GM19452 (cell line): ENCODE data around the gene SMAD9.
"Not testable (repeated sequence)": the region's sequence is repeated elsewhere in the genome, so short reads cannot be mapped to it uniquely, and the experiment has no call there.

Experiments used
- ATAC-seq: cut with Tn5 transposase; IDR thresholded peaks from one replicate; pipeline ENCODE4 v1.9.1; 2021; ENCODE audit not compliant: unreplicated experiment

The SMAD9 gene

DNA sequence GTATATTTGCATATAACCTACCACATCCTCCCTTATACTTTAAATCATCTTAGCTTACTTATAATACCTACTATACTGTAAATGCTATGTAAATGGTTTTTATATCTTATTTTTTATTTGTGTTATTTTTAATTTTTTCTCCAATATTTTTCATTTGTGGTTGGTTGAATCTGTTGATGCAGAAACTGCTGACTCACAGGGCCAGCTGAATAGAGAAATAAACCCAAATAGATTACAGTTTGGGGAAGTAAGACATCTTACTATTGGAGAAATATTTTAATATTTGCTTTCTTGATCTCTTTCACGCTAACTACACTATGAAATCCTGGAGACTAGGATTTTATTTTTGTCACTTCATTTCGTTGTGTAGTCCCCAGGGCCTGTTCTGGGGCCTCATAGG is 7.1 kb downstream of the SMAD9 start:
- no peak for ATAC-seq

DNA sequence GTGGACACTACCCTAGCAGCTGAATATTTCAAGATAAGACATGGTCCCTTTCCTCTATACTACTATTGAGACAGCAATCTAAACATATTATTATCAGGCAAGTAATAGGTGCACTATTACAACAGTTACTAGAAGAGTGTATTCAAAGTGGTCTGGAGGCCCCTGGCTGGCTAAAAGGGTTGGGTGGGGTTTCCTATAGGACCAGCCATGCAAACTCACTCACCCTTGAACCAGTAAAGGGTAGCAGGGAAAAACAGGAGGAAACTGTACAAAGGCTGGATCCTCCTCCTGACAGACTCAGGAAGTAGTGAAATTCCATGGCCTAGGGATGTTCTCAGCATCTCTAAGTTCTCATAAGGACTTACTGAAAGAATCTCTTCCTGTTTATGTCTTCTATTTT is 7.7 kb downstream of the SMAD9 start:
- ATAC-seq: no peak

DNA sequence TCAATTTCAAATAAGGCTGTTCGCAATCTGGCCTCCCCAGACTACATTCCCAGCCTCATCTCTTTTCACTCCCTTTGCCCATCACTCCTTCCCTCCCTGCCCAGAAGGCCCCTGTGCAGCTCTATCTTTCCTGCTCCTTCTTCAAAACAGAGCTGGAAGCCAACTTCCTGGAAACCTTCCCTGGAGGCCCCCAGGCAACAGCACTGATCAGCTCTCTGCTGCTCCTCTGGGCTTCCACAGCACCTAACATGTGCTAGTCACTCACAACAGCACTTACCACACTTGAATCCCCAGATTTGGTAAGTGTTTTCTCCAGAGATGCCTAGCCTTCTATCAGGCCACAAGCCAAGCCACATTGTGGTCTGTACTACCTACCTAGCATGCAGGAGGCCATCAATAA is 9.5 kb downstream of the SMAD9 start:
- ATAC-seq: no peak

DNA sequence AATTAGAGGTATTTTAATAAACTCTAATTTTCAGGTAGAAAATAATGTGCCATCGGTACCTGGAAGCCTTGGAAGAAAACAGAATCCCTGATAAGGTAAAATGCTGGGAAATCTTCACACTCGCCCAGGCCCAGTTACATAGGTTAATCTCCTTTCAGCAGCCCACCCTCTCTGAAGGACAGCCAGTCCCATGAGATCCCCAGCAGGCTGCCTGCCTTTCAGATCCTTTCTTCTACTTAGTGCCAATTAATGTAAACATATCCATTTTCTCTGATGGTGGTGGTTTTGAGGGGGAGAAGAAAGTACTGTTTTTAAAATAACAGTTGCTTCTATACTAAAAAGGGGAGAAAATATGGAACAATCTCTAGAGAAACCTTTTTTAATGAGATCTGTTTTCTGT is 12.2 kb downstream of the SMAD9 start:
- ATAC-seq: no peak

DNA sequence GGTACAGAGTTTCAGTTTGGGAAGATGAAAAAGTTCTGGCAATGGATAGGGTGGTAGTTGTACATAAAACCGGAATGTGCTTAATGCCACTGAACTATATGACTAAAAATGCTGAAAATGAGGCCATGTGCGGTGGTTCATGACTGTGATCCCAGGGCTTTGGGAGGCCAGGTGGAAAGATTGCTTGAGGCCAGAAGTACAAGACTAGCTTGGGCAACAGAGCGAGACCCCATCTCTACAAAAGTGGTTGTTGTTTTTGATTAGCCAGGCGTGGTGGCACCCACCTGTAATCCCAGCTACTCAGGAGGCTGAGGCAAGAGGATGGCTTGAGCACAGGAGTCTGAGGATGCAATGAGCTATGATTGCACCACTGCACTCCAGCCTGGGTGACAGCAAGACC is 12.8 kb downstream of the SMAD9 start:
- ATAC-seq: no peak

DNA sequence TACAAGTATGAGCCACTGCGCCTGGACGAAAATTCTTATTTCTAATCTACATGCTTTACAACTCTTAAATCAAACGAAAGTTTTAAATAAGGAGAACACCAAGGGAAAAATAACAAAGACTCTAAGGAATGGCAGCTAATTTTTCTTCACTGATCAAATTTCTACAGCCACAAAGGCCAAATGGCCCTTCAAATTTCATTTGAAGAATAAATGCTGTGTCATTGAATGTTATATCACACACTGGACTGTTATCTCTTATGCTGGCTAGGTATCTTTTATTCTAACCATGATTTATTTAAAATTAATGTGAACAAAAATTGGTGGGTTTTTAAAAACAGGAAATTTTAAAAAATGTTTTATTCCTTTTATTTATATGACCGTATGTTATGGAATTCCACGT is 14.1 kb downstream of the SMAD9 start:
- no peak for ATAC-seq

DNA sequence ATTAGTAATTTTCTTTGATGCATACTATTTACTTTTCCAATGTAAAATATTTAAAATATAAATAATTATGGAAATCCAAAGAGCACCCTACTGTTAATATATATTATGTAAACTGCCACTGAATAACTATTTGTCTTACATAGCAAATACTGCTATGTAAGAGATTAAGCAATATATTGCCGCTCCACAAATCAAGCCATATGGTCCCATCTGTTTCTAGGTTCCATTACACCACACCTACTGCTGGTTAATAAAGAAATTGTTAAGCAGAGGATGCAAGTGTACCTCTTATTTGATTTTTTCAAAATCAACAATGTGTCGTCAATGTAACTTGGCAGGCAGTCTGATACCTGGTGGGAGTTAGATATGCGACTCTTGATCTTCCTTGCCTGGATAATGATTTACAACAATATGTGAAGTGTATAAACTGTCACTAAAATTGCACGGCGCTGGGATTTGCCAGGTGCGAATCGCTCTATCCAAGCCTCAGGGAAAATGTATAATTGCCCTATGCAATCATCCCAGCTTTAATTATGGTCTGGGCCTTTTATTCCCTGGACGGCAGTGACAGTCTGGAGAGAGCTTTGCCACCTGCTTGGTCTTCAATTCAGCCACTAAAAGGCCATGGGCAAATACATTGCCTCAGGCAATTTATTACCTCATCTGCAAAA is 16.0 kb downstream of the SMAD9 start:
- no peak for ATAC-seq

DNA sequence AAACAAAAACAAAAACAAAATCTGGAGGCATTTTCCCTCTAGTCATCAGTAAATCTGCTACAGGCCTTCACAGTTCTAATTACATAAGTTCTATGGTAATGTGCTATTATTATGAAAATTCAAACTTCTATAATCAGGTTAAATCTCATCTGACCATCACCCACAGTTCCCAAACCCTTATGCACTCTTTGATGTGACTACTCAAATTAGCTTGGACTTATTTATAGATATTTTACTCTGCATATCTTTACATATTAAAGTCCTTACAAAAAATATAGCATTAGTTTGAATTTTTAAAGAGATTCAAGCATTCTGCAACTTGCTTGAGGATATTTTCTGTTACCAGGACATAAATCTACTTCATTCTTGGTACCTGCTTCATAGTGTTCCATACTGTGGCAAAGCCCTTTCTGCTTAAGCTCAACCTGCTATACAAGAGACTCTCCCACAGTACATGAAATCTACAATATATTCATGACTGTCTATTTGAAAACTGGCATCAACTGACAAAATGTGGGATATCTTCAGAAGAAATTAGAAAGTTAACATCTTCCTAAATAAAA is 22.9 kb downstream of the SMAD9 start:
- no peak for ATAC-seq

DNA sequence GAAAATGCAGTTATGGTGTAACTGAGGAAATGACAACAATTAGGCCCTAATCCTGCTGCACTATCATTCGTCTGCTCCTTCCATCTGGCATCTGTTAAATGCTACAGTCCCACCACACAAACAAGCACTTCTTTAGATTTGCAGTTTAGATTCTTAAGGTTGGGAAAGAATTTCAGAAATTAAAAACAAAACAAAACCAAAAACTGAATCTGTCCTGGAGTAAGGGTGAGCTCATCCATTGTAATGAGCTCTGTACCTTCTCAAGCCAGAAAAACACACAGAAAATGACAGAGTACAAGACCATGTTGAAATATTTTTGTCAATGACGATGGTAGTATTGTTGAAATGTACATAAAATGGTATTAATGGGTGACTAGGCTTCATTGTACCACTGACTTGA is 28.3 kb downstream of the SMAD9 start:
- ATAC-seq: no peak

DNA sequence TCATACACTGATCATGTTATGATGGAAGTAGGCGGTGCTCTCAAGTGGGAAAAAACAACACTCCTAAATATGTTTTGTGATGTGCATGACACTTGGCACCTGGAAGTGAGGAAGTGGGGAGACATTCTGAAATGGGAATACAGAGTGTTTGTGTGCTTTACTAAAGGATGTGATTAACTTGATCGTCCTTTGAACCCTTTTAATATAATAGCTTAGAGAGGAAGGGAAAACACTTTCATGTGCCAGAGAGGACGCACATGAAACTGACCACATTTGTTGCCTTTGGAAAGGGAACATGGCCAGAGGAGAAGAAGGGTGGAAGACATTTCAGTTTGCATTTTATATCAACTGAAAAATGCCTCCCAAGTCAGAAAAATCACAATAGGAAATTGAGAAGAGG is 31.4 kb downstream of the SMAD9 start:
- ATAC-seq: no peak

DNA sequence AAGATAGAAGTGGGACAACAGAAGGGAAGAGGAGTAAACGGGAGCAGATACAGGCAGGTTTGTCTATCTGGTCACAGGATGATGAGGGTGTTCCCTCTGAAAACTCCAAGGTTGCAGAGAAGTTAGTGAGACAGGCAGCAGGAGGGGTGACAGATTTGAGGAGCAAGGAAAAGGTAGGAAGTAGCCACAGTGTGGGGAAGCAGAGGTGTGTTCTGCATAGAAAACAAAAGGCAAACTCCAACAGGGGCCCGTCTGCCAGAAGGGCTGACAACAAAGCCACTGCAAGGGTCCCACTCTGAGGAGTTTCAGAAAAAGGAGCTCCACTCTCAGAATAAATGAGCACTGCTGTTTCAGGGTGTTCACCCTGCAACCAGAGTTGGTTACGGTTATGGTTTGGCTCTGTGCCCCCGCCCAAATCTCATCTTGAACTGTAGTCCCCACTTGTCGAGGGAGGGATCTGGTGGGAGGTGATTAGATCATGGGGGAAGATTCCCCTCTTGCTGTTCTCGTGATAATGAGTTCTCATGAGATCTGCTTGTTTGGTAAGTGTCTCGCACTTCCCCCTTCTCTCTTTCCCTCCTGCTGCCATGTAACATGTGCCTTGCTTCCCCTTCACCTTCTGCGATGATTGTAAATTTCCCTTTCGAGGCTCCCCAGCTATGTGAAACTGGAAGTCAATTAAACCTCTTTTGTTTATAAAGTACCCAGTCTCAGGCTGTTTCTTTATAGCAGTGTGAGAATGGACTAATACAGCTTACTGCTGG is 32.1 kb downstream of the SMAD9 start:
- ATAC-seq: no peak

DNA sequence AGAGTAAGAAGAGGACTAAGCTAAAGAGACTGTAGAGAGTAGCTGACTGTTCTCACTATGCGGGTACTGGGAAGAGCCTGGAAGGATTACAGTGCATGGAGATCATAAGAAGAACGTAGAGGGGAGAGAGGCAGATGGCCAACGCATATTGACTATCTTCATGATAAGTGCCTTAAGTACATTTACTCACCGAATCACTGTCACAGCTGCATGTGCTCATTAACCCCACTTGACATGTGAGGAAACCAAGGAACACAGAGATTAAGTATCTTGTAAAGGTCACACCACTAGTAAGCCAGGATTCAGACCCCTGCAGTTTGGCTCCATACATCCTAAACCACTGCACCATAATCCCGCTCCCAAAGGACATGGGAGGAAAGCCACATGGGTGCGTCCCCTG is 34.1 kb downstream of the SMAD9 start:
- ATAC-seq: no peak

DNA sequence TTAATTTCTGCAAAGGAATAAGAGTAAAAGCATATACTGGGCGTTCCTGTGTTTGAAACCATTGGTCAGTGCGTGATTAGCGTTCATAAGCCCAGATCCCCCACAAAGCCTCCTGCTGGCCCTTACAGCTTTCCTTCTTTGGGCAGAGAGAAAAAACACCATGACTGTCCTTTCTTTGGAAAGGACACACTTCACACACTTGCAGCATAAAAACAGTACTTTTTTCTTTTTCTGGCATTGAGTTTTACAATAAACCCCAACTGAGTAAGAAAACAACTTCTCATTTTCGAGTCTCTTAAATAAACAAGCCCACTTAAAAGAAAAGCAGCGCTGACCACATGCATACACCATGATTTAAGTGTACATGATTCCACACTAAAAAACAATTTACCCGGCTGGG is 35.8 kb downstream of the SMAD9 start:
- ATAC-seq: no peak

DNA sequence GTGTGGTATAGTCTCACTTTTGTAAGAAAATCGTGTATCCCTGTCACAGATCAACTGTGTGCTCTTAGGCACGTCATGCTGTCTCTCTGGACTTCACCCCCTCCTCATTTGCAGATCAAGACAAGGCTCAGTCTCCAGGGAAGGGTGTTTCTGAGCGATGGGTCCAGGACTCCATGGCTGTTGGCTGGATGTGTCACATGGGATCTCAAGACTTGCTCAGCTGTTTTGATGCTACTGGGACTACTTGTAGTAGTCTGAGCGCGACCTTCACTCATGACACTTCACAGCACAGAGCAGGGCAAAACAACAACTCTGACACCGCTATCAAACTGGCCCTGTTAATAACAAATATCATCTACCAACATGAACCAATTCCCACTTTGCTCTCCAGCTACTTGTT is 36.2 kb downstream of the SMAD9 start:
- no peak for ATAC-seq

DNA sequence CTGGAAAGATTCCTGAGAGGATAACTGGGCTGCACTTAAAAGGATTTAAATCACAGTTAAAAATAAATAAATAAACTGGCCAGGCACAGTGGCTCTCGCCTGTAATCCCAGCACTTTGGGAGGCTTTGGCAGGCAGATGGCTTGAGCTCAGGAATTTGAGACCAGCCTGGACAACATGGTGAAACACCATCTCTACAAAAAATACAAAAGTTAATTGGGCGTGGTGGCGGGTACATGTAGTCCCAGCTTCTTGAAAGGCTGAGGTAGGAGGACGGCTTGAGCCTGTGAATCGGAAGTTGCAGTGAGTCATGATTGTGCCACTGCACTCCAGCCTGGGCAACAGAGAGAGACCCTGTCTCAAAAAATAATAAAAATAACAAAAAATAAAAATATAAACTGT is 36.6 kb downstream of the SMAD9 start:
- not testable (repeated sequence) for ATAC-seq

DNA sequence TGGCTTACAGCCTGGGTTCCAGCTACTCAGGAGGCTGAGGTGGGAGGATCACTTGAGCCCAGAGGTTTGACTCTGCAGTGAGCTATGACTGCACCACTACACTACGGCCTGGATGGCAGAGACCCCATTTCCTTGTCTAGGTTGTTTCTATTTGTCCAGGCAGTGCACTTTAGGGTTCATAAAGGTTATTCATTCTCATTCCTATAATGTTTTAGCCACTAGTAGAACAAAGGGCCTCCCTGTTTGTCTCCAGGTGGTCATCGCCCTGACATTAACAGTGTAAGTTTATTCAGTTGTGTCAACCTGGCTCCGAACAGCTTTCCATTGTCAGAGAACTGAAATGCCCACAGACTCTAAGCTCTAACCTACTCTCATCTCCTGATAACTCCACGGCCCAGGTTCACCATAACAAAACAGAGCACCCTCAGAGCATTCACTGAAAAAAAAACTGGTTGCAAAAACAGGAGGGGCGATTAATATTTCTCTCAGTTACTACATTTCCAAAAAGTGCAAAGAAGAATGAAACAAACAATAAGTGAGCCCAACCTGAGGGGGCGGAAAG is 37.1 kb downstream of the SMAD9 start:
- ATAC-seq: no peak

DNA sequence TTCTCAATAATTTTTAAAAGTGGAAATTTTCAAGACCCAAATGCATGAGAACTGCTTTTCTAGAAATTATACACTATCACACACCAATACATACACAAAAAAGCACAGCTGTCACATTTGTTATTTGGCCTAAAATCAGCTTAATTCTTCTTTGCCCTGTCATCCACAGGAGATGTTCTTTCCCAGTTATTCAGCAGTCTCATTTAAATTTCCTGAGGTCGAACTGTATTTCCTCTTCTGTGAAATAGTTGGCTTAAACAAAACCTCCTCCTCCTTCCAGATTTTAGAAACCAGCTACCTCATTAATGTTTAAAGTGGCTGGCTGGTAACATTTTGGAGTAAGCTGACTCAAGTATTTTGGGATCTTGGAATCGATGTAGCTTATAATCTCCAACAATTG is 39.1 kb downstream of the SMAD9 start:
- no peak for ATAC-seq

DNA sequence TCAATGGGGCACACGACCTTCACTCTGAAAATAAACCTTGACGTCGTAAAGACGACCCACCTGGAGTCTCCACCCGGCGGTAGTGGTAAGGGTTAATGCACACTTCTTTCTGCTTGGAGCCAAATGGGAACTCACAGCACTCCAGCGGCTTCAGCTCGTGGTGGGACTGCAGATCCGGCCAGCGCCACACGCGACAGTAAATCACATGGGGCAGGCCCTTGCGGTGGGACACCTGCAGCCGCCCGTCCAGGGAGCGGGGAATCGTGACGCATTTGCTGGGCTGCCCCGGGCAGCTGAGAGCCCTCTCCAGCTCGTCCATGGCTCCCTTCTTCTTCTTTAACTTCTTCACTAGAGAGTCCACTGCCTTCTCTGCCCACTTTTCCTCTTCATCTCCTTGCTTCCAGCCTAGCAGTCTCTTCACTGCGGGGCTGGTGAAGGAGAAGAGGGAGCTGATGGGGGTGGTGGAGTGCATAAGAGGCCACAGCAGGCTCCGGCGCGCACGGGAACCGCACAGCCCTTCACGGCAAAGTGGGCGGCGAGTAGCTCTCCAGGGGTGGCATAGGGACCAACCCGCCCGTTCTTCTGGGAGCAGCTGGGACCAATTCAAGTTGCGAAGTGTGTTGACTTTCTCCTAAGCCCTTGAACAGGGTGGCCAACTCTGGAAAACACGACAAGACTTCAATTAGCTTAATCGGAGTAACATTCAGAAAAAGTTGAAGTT is 40.7 kb downstream of the SMAD9 start:
- no peak for ATAC-seq

DNA sequence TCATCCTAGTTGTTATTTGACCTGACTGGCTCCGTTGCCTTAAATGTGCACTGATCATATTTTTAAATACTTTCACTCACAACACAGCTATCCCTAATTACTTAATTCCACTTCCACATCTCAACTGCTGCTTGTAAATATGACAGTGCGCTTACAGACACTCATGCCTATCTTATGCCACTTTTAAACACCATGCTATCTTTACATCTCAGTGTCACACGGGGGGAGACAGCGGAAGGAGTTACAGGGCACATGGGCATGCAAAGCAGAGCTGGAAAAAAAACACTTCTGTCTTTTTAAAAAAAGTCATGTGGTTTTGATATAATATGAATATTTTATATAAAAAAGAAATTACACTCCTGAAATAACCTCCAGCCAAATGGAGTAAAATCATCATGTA is 44.1 kb downstream of the SMAD9 start:
- ATAC-seq: no peak

DNA sequence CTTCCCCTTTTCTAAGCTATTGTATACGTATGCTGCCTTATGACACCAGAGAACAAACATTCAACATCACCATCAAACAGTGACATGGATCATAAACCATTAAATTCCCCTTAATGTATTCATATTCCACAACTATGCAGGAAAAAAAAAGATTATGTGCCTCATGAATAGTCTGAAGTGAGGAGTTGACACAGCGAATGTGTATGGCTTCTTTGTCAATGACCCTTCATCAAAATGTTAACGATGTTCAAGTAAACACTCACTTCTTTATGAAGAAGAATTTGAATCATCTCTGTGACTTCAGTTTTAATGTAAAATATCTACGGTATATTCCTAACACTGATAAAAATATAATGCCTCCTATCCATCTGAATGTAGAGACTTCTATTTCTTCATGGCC is 44.6 kb downstream of the SMAD9 start:
- ATAC-seq: no peak

DNA sequence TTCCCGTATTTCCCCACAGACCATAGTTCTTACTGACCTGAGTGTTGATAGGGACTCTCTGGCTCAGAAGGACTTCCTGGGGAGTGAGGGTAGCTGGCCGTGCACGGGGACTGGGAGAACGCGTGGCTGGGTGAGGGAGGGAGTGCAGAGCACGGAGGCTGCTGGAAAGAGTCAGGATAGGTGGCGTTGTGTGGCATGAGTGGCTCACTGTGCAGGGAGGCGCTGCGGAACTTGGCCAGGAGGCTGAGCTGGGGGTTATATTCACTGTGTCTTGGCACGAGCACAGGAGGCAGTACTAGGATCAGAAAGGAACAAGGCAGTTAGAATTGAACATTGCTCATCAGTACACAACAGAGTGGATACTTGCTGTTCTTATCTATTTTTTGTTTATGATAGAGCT is 47.4 kb downstream of the SMAD9 start:
- ATAC-seq: no peak
